ENCODE results near the gene CNTN1.

GRCh38 chr12:40648519-40648918 is 43.7 kb upstream of the CNTN1 start:
- no peak for TF ChIP-seq TAF1 (IDR thresholded peaks at IDR 0.05; ENCODE audit: borderline replicate concordance, insufficient read depth, low read length)
- no peak for TF ChIP-seq REST (IDR thresholded peaks at IDR 0.05; ENCODE audit: insufficient read depth in 1 of 2, low read depth in 2 of 2, low read length in 2 of 2)
- TF ChIP-seq POLR2AphosphoS5 (IDR thresholded peaks at IDR 0.05; ENCODE audit: low read depth, low read length), result no peak
- no peak for TF ChIP-seq SIN3A (IDR thresholded peaks at IDR 0.05; ENCODE audit: borderline replicate concordance, insufficient read depth, low read length)

Data from PFSK-1 (cell line).